MM.1S (cell line): Measurements from ENCODE around the gene RERE.

ENCODE experiments used
- DNase-seq: peaks from one replicate; pipeline ENCODE4 v3.0.0-alpha.2; 2015
- H2AFZ ChIP-seq: fragments of 300-600 bp; sonication (generic); 2 replicates; pipeline ENCODE4 v1.6.0; 2016; ENCODE audit warnings: antibody characterized with exemption, low read length
- H3F3A ChIP-seq: fragments of 300-600 bp; sonication (generic); 2 replicates; pipeline ENCODE4 v1.6.1; 2016; ENCODE audit warnings: mild to moderate bottlenecking, antibody characterized with exemption, low read length, moderate library complexity, mixed read lengths; ENCODE audit not compliant: insufficient read depth
- H3K27ac ChIP-seq: fragments of 300-600 bp; sonication (generic); 2 replicates; pipeline ENCODE4 v1.5.1; 2016; ENCODE audit warnings: mild to moderate bottlenecking, low read length
- H3K27me3 ChIP-seq: fragments of 300-600 bp; sonication (generic); replicated peaks from 2 replicates; pipeline ENCODE4 v1.6.0; 2016; ENCODE audit warnings: low read length; ENCODE audit not compliant: insufficient read depth
- H3K36me3 ChIP-seq: fragments of 300-600 bp; sonication (generic); replicated peaks from 2 replicates; pipeline ENCODE4 v1.6.1; 2016; ENCODE audit warnings: mild to moderate bottlenecking, low read length, mixed read lengths; ENCODE audit not compliant: insufficient read depth
- H3K4me1 ChIP-seq: fragments of 300-600 bp; sonication (generic); 2 replicates; pipeline ENCODE4 v1.6.1; 2016; ENCODE audit warnings: low read length, mixed read lengths
- H3K4me2 ChIP-seq: fragments of 300-600 bp; sonication (generic); 2 replicates; pipeline ENCODE4 v1.6.0; 2016; ENCODE audit warnings: low read depth, low read length
- H3K4me3 ChIP-seq: fragments of 300-600 bp; sonication (generic); 2 replicates; pipeline ENCODE4 v1.5.1; 2016; ENCODE audit warnings: low read length, mixed read lengths
- H3K79me2 ChIP-seq: fragments of 300-600 bp; sonication (generic); 2 replicates; pipeline ENCODE4 v1.6.1; 2016; ENCODE audit warnings: mixed run types, low read length, mixed read lengths
- H3K9ac ChIP-seq: fragments of 300-600 bp; sonication (generic); 2 replicates; pipeline ENCODE4 v1.6.1; 2016; ENCODE audit warnings: low read length, mixed read lengths
- H3K9me2 ChIP-seq: fragments of 300-600 bp; sonication (generic); replicated peaks from 2 replicates; pipeline ENCODE4 v1.6.1; 2016; ENCODE audit warnings: mild to moderate bottlenecking, low read length, mixed read lengths; ENCODE audit not compliant: insufficient read depth
- H3K9me3 ChIP-seq: fragments of 300-600 bp; sonication (generic); replicated peaks from 2 replicates; pipeline ENCODE4 v1.6.1; 2016; ENCODE audit warnings: mild to moderate bottlenecking, low read length, mixed read lengths; ENCODE audit not compliant: insufficient read depth
- H4K20me1 ChIP-seq: fragments of 300-600 bp; sonication (generic); 2 replicates; pipeline ENCODE4 v1.6.1; 2016; ENCODE audit warnings: mild to moderate bottlenecking, low read length, moderate library complexity, mixed read lengths; ENCODE audit not compliant: insufficient read depth
- EZH2 ChIP-seq: fragments of 300-600 bp; sonication (generic); optimal IDR thresholded peaks from 2 replicates; pipeline ENCODE3; 2017; ENCODE audit warnings: low read depth, mild to moderate bottlenecking, antibody characterized with exemption, low read length, mixed read lengths
- EZH2phosphoT487 ChIP-seq: fragments of 300-600 bp; sonication (generic); IDR thresholded peaks from 2 replicates; pipeline ENCODE4 v1.6.1; 2018; ENCODE audit warnings: antibody characterized with exemption, low read length
- TF ChIP-seq, protein P1 (sequence below): fragments of 300-600 bp; sonication (generic); IDR thresholded peaks from 2 replicates; pipeline ENCODE4 v1.5.1; 2016; ENCODE audit warnings: antibody characterized with exemption, low read length, mixed read lengths

The RERE gene

DNA sequence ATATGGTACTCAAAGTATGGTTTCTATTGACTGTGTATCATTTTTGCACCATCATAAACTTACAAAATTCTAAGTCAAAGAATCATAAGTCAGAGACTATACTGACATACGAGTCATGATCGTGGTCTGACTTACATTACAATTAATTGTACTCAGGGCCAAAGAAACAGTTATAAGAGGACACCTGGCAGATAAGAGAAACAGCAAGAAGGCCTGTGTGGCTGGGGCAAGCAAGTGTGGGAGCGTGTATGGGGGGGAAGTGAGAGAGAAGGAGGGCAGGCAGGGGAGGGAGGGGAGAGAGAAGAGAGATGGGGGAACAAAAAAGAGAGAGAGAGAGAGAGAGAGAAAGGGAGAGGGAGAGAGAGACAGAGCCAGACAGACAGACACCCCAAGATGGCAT is 70.9 kb downstream of the RERE start:
- Histone ChIP-seq H3K4me3 (no peak overlapping the region), H3K4me1 (no peaks in the 10 kb centered on the region), H3K79me2 (no peaks in the 10 kb centered on the region), H3F3A (no peaks in the 10 kb centered on the region), H3K9me3 (no peaks in the 10 kb centered on the region), H3K4me2 (no peak overlapping the region), H3K9ac (no peak overlapping the region), H2AFZ (no peak overlapping the region), H3K27me3 (no peaks in the 10 kb centered on the region), H3K9me2 (no peaks in the 10 kb centered on the region), H3K36me3 (no peaks in the 10 kb centered on the region), H3K27ac (no peak overlapping the region), H4K20me1 (no peaks in the 10 kb centered on the region)
- DNase-seq: no peak
- TF ChIP-seq EZH2: no peak
- TF ChIP-seq EZH2phosphoT487: no peak
- TF ChIP-seq, protein P1, sequence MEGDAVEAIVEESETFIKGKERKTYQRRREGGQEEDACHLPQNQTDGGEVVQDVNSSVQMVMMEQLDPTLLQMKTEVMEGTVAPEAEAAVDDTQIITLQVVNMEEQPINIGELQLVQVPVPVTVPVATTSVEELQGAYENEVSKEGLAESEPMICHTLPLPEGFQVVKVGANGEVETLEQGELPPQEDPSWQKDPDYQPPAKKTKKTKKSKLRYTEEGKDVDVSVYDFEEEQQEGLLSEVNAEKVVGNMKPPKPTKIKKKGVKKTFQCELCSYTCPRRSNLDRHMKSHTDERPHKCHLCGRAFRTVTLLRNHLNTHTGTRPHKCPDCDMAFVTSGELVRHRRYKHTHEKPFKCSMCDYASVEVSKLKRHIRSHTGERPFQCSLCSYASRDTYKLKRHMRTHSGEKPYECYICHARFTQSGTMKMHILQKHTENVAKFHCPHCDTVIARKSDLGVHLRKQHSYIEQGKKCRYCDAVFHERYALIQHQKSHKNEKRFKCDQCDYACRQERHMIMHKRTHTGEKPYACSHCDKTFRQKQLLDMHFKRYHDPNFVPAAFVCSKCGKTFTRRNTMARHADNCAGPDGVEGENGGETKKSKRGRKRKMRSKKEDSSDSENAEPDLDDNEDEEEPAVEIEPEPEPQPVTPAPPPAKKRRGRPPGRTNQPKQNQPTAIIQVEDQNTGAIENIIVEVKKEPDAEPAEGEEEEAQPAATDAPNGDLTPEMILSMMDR: no peak

DNA sequence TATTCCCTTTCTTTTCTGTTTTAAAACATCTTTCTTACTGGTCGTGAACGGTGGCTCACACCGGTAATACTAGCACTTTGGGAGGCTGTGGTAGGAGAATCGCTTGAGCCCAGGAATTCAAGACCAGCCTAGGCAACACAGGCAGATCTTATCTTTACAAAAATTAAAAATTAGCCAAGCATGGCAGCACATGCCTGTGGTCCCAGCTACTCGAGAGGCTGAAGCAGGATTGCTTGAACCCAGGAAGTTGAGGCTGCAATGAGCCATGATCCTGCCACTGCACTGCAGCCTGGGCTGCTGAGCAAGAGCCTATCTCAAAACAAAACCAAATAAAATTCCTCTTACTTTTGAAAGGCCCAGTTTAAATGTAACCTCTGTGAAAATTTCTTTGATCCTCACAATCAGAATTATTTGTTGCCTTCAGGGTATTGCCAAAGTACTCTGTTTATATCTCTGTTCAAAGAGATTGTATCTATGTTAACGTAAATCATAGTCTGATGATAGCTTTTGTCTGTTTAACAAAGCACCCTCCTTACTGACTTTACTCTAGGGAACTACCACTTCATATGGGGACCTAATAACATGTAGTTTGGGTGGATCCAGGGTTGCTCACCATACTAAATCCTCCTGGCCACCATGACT is 71.6 kb downstream of the RERE start:
- Histone ChIP-seq H4K20me1 (no peaks in the 10 kb centered on the region), H3K79me2 (no peaks in the 10 kb centered on the region), H3K4me1 (no peaks in the 10 kb centered on the region), H3K9ac (no peak overlapping the region), H3K4me3 (no peak overlapping the region), H3K27me3 (no peaks in the 10 kb centered on the region), H3K4me2 (no peak overlapping the region), H2AFZ (no peak overlapping the region), H3F3A (no peaks in the 10 kb centered on the region), H3K36me3 (no peaks in the 10 kb centered on the region), H3K9me2 (no peaks in the 10 kb centered on the region), H3K9me3 (no peaks in the 10 kb centered on the region), H3K27ac (no peak overlapping the region)
- TF ChIP-seq EZH2phosphoT487 (no peak), EZH2 (no peak)
- TF ChIP-seq, protein P1: no peak
- no peak for DNase-seq

DNA sequence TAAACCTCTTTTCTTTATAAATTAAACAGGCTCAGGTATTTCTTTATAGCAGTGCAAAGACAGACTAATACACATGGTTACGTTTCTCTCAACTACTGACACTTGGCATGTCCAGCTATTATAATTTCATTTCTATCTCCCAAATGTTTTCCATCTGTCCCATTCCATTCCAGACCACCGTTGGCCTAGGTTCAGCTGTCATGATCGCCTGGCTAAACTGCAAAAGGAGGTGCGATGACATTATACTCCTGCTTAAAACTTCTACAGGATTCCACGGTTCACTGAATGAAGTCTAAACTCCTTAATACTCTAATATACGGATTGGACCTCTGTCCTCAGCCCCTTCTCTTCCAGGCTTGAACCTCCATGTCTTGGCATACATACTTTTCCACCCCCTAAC is 72.1 kb downstream of the RERE start:
- no peak overlapping the region for H3K27ac ChIP-seq
- no peak overlapping the region for H2AFZ ChIP-seq
- TF ChIP-seq EZH2: no peak
- no peak for TF ChIP-seq EZH2phosphoT487
- TF ChIP-seq, protein P1: no peak
- H3K4me3 ChIP-seq: no peak overlapping the region
- H3K9ac ChIP-seq: no peak overlapping the region
- H3K79me2 ChIP-seq: no peaks in the 10 kb centered on the region
- H3K9me3 ChIP-seq: no peaks in the 10 kb centered on the region
- H3K27me3 ChIP-seq: no peaks in the 10 kb centered on the region
- no peaks in the 10 kb centered on the region for H3K36me3 ChIP-seq
- no peak overlapping the region for H3K4me2 ChIP-seq
- H3K9me2 ChIP-seq: no peaks in the 10 kb centered on the region
- H3F3A ChIP-seq: no peaks in the 10 kb centered on the region
- no peaks in the 10 kb centered on the region for H3K4me1 ChIP-seq
- DNase-seq: no peak
- H4K20me1 ChIP-seq: no peaks in the 10 kb centered on the region
